Fibroblast of lung (primary cell): ENCODE results near the gene CHST13. TPM values are rescaled to one million over a fixed set of nuclear protein-coding genes. Genes with fewer than 3 reads are reported as not detected.

Experiments
- polyA plus RNA-seq, 2 donors: library from polyadenylated mRNA; depleted of rRNA in 1 of 2; stranded (reverse) in 1 of 2; unstranded in 1 of 2; fragments of >200 nt; gene quantifications; 2 replicates each; pipeline ENCODE4 v1.2.1, GENCODE V29; 2011 to 2012; ENCODE audit warnings: missing spikeins in 1 of 2
- total RNA-seq: library from RNA; depleted of rRNA; stranded (reverse); fragments of >200 nt; gene quantifications from 2 replicates; pipeline ENCODE4 v1.2.1, GENCODE V29; 2014

The CHST13 gene
- total and polyA plus RNA-seq, 2 donors (not counting 1 experiment from before 2014, with no cell fraction given) = under 0.01 TPM; not detected in 1

Other genes starting within 250 kb of the CHST13 start
- gene KLF15, start 166.7 kb upstream of the CHST13 start, total RNA-seq = 4.1 and 6.4 TPM in 2 replicates
- 0.15 and 1.0 TPM in 2 replicates for gene KLF15, start 166.7 kb upstream of the CHST13 start, polyA plus RNA-seq
- gene CFAP100, start 129.2 kb upstream of the CHST13 start, total RNA-seq = not detected in 2 replicates
- not detected in 2 replicates for gene CFAP100, start 129.2 kb upstream of the CHST13 start, polyA plus RNA-seq
- gene ZXDC, start 48.3 kb upstream of the CHST13 start, total RNA-seq = 16.4 and 17.8 TPM in 2 replicates
- gene ZXDC, start 48.3 kb upstream of the CHST13 start, polyA plus RNA-seq = 5.9 and 6.2 TPM in 2 replicates
- not detected in 2 replicates for gene UROC1, start 6.4 kb upstream of the CHST13 start, total RNA-seq
- gene UROC1, start 6.4 kb upstream of the CHST13 start, polyA plus RNA-seq = not detected in 2 replicates
- not detected in 2 replicates for gene C3orf22, start 34.8 kb downstream of the CHST13 start, total RNA-seq
- not detected in 2 replicates for gene C3orf22, start 34.8 kb downstream of the CHST13 start, polyA plus RNA-seq
- gene TXNRD3, start 131.0 kb downstream of the CHST13 start, total RNA-seq = 8.8 and 10.3 TPM in 2 replicates
- gene TXNRD3, start 131.0 kb downstream of the CHST13 start, polyA plus RNA-seq = 4.9 and 5.2 TPM in 2 replicates
- 9.5 and 11.1 TPM in 2 replicates for gene CHCHD6, start 180.1 kb downstream of the CHST13 start, total RNA-seq
- 9.5 and 13.0 TPM in 2 replicates for gene CHCHD6, start 180.1 kb downstream of the CHST13 start, polyA plus RNA-seq